OCI-LY3 (cell line): ENCODE data around the gene PIP4K2B.
A peak's percentile ranks its signal among the peaks of the same experiment; 100 is the strongest.

Experiments used
- CTCF ChIP-seq: fragments of 200-600, 300-600 bp; sonication (generic); IDR thresholded peaks from 2 replicates; pipeline ENCODE4 v1.5.1; 2014; ENCODE audit warnings: antibody characterized with exemption, low read length, low read depth
- EZH2phosphoT487 ChIP-seq: fragments of 200-600 bp; shearing (Covaris generic); IDR thresholded peaks from 2 replicates; pipeline ENCODE4 v1.6.1; 2018; ENCODE audit warnings: antibody characterized with exemption, mixed run types, low read depth

GRCh38 chr17:38815576-38816193 is 16.3 kb upstream of the PIP4K2B start:
- TF ChIP-seq EZH2phosphoT487 (no peak), CTCF (peak; percentile 20; the same call in 1 of the 2 replicates)
